HG03159 (cell line): ENCODE results near the gene KRT33A.
"Not testable (repeated sequence)": the region's sequence is repeated elsewhere in the genome, so short reads cannot be mapped to it uniquely, and the experiment has no call there.

Experiments used
- ATAC-seq: cut with Tn5 transposase; IDR thresholded peaks from one replicate; pipeline ENCODE4 v1.9.1; 2021; ENCODE audit warnings: mild to moderate bottlenecking, moderate library complexity; ENCODE audit not compliant: unreplicated experiment

Gene KRT33A

GRCh38 chr17:41366070-41366469 is 15.4 kb upstream of the KRT33A start:
- ATAC-seq = no peak

DNA sequence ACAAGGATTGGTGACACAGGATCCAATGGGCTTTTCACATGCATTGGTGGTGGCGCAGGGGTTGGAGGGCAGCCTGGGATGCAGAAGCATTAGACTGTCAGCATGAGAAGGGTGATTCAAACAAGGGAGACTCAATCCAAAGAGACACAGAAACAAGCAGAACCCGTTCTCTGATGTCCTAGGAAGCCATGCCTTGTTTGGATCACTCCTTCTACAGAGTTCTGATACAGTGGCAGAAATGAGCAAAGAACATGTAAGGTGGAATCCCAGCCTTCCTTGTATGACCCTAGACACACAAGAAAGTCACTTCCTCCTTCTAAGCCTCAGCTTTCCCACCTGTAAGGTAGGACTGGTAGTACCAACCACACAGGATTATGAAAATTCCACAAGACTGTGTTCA is 13.3 kb upstream of the KRT33A start:
- no peak for ATAC-seq

DNA sequence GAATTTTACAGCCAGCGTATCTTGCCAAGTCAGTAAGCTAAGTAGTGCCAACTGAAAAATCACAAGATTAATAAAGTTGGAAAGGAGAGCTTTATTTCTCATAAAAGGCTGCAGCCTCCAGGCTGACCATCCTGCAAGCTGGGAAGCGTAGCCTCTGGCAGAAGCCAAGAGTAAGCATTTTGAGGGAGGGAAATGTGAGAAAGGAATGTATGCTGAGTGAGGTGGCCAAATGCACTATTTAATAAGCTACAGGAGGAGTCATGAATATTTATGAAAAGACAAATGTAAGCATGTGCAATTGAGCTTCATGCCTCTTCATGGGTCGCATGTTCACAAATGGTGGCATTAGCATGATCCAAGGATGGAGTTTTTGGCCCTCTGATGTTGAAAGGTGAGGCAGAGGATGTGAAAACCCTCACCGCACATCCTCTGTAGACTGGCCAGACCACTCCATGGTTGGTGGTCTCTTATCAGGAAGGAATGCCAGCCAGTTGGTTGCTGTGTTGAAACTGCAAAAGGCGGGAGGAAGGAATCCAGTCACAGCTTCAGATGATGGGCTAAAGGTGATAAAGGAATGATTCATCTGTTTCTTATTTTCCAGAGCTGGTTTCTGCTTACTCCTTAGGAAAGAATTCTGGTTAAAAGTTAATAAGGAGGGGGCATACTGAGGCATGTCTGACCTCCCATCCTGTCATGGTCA is 9.8 kb upstream of the KRT33A start:
- ATAC-seq = no peak

DNA sequence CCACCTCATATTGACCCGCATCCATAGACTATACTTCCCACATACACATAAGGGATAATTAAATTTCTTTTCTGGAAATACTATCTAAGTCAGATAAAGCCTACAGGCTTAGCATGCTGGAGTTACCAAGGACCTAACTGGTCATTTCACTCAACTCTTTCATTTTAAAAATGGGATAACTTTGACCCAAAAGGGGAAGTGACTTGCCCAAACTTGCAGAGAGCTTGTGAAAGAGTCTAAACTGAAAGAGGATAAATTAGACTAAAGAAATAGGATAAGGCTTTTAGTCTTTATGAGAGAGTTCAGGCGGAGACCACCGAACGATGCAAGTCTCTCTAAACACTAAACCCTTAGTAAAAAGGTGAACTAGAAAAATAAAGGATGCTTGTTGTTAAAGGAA is 3.9 kb upstream of the KRT33A start:
- no peak for ATAC-seq

GRCh38 chr17:41352597-41353366 is 2.2 kb upstream of the KRT33A start:
- no peak for ATAC-seq

DNA sequence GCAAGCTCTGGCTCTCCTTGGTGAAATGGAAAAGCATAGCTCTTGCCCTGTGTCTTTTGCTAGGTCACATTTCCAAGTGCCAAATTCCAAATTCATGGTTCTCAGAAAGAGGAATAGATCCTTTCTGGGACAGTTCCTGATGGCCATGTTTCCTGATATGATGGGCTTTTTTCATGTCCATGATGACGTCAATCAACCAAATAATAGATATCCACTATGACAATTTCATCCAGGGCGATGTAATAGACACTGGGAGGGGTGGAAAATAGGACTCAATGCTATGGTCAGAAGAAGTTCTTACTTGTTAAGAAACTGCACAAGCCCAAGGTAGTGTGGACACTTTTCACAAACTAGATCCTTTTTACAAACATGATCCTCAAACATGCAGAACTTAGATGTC is 549 bp upstream of the KRT33A start:
- no peak for ATAC-seq

- no peak for ATAC-seq
Measured at GRCh38 chr17:41347869-41348760, 2.5 kb downstream of the KRT33A start.

DNA sequence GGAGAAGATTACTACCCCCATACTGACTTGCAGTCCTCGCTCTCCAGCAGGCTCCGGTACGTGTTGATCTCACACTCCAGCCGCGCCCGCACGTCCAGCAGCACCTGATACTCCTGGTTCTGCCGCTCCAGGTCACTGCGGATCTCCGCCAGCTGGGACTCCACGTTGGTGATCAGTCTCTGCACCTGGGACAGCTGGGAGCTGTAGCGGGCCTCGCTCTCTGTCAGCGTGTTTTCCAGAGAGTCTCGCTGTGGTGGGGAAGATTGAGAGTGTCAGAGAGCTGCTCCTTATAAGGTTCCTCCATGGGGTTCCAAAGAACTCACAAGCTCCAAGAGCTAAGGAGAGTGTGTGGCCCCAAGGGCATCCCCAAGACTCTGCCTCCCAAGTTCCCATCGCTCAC is 4.2 kb downstream of the KRT33A start:
- ATAC-seq = not testable (repeated sequence)

- no peak for ATAC-seq
Measured at GRCh38 chr17:41345992-41346391, 4.6 kb downstream of the KRT33A start.

DNA sequence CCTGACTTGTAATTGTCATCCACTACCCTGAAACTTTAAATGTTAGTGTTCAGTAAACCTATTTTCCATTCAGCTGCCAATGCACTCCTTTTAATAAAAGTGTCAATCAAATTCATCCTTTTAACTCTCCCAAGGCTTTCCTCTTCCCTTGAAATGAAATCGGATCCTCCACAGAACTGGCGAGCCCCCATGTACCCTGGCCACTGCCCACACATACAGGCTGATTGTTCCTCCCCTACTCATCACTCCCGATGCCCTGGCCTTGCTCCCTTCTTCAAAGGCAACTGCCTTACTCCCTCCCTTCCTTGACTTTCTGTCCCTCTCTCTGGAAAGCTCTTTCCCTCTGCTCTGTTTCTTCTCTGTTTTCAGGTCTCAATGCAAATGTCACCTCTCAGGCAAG is 7.6 kb downstream of the KRT33A start:
- no peak for ATAC-seq

DNA sequence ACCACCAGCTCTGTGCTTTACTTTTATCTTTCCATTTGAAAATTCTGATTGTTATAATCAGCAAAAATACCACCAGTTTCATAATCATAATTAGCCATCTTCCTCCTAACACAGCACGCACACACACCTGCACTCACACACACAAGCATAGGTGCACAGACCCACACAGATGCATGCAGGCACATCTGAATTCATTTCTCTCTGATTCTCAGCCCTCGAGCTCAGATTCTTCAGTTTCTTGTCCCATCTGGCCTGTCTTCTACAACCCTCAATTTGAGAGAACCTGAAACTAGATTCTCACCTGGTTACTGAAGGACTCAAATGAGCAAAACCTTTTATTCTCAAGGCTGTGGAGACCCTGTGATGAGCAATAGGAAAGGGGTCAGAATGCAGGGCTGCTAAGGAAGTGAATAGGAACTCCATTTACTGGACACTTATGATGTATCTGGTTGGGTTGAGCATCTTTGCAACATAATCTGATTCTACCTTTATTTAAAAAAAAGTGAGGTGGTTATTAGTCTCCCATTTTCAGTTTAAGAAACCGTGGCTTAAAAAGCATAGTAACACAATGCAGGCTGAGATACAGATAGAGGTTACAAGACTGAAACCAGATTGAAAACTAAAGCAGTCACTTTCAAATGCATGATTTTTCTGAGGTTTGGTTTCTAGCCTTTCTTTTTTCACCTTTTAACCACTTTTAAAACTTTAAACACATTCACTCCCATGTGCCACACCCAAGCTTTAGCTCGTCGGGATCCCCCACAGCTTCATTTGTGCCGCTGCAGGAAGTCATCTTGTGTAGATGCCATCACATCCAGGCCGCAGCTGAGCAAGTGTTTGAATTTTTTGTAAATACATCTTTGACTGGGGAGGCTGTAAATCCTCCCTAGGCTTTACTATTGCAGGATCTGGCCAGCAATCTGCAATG is 9.4 kb downstream of the KRT33A start:
- ATAC-seq = no peak

DNA sequence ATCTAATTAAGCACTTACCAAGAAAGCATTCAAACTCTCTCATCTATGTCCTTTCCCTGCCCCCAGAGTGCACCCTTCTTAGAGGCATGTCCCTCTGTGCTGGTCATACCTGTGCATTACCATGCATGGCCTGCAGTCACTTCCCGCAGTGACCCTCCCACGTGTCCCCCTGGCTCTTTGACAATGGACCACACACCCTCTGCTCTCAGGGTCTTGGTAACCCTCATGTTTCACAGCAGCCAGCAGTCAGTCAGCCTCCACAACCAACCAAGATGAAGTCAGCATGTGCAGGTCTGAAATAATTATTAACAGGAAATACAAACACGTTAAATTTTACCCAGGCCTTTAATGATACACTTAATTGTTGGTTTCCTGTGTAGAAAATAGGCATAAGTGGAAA is 10.1 kb downstream of the KRT33A start:
- no peak for ATAC-seq

GRCh38 chr17:41339571-41340172 is 11.0 kb downstream of the KRT33A start:
- no peak for ATAC-seq

GRCh38 chr17:41338961-41339485 is 11.6 kb downstream of the KRT33A start:
- no peak for ATAC-seq

- ATAC-seq = no peak
Measured at GRCh38 chr17:41335747-41336146, 14.9 kb downstream of the KRT33A start.

DNA sequence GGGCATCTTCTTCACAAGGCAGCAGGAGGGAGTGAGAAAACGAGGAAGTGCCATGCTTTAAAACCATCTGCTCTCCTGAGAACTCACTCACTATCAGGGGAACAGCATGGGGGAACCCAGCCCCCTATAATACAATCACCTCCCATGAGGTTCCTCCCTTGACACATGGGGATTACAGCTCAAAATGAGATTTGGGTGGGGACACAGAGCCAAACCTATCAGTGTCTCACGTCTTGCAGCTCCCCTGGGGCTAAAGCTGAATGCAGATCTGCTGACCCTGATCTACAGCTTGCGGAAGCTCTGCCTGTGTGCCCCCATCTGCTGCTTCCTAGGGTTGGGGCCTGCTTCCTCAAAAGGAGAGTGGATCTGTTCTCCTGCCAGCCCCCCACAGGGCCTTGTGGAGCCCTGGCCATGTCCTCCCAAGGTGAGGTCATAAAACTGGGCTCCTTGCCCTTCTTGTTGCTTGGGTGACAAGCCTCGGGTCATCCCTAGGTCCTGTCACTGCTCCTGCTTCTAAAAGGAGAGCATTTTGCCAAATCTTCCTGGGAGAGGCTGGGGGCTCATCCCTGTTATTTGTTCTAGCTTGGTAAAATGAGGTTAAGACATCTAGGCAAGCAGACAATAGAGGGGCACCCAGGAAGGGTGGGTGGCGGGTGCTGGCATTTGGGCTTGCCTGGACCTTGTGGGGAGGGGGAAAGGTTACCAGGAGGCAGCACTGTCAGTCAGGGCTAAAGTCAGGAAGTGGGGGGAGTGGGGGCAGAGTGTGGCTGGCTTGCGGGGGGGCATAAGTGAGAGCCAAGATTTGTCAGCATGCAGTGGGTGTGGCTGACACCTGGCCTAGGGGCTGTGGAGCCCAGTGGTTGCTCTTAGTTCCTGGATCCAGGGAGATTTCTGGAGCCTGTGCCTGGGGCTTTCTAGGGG is 16.0 kb downstream of the KRT33A start:
- ATAC-seq = no peak

- ATAC-seq = no peak
Measured at GRCh38 chr17:41333836-41334235, 16.8 kb downstream of the KRT33A start.

DNA sequence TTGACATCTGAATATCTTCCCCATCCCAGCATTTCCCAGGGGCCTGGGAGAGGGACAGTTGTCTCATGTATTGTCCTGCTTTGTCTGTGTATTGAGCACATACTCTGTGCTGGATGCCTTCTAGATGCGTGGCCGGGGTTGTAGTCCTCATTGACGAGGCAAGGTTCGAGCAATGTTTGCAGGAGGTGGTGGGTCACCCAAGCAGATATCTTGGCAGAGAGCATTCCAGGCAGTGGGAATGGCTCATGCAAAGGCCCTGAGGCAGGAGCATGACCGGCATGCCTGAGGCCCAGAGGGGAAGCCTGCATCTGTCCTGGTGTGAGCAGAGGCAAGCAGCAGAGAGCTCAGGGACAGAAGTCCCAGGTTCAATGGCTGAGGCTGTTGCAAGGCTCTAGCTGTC is 17.5 kb downstream of the KRT33A start:
- ATAC-seq = no peak

- ATAC-seq = no peak
Measured at GRCh38 chr17:41332239-41332638, 18.4 kb downstream of the KRT33A start.
